Endothelial cell (in vitro differentiated cells): ENCODE results near the gene EEA1. TPM values are rescaled to one million over a fixed set of nuclear protein-coding genes. Genes with fewer than 3 reads are reported as not detected.
A peak's percentile ranks its signal among the peaks of the same experiment; 100 is the strongest.
"Not testable (repeated sequence)": the region's sequence is repeated elsewhere in the genome, so short reads cannot be mapped to it uniquely, and the experiment has no call there.

Experiments used
- DNase-seq: peaks from one replicate; pipeline ENCODE4 v3.0.0; 2021; ENCODE audit warnings: low spot score
- H3K27ac Mint-ChIP-seq: one replicate; pipeline ENCODE4 v1.8.0; 2021; ENCODE audit warnings: mixed read lengths, inconsistent platforms; ENCODE audit not compliant: unreplicated experiment
- H3K27me3 Mint-ChIP-seq: one replicate; pipeline ENCODE4 v1.8.0; 2021; ENCODE audit warnings: mild to moderate bottlenecking, moderate library complexity, mixed read lengths, inconsistent platforms; ENCODE audit not compliant: unreplicated experiment
- H3K36me3 Mint-ChIP-seq: one replicate; pipeline ENCODE4 v1.8.0; 2021; ENCODE audit warnings: mild to moderate bottlenecking, low read depth, mixed read lengths, inconsistent platforms; ENCODE audit not compliant: unreplicated experiment
- H3K4me1 Mint-ChIP-seq: one replicate; pipeline ENCODE4 v1.8.0; 2021; ENCODE audit warnings: mild to moderate bottlenecking, mixed read lengths, inconsistent platforms; ENCODE audit not compliant: unreplicated experiment
- H3K4me3 Mint-ChIP-seq: one replicate; pipeline ENCODE4 v1.8.0; 2021; ENCODE audit warnings: mild to moderate bottlenecking, mixed read lengths, inconsistent platforms; ENCODE audit not compliant: unreplicated experiment
- H3K9me3 Mint-ChIP-seq: one replicate; pipeline ENCODE4 v1.8.0; 2021; ENCODE audit warnings: mixed read lengths, inconsistent platforms; ENCODE audit not compliant: unreplicated experiment
- total RNA-seq: library from RNA; stranded (reverse); fragmentation: NEBNext Ultra II Directional; extraction: Animal tissue kit (Norgen Biotek cat#: 25700); gene quantifications from one replicate; pipeline ENCODE4 v1.2.1, GENCODE V29; 2021; ENCODE audit not compliant: unreplicated experiment
- TF ChIP-seq, protein P1 (sequence below): fragments of 200-600 bp; sonication (generic); IDR thresholded peaks from one replicate; pipeline ENCODE4 v1.5.0; 2021; ENCODE audit warnings: antibody characterized with exemption; ENCODE audit not compliant: unreplicated experiment

EEA1 gene
- total RNA-seq, 1 donor from 2014 or later = 14.1 TPM

GRCh38 chr12:92753976-92754885, 174.9 kb downstream of the EEA1 start:
- Mint-ChIP-seq H3K27me3 (peaks cover 6% of the 10 kb centered on the region), H3K9me3 (no peaks in the 10 kb centered on the region), H3K4me3 (no peak overlapping the region), H3K36me3 (no peaks in the 10 kb centered on the region), H3K27ac (peak overlapping the region; percentile 92), H3K4me1 (peaks cover 27% of the 10 kb centered on the region)
- DNase-seq = no peak
- TF ChIP-seq, protein P1, sequence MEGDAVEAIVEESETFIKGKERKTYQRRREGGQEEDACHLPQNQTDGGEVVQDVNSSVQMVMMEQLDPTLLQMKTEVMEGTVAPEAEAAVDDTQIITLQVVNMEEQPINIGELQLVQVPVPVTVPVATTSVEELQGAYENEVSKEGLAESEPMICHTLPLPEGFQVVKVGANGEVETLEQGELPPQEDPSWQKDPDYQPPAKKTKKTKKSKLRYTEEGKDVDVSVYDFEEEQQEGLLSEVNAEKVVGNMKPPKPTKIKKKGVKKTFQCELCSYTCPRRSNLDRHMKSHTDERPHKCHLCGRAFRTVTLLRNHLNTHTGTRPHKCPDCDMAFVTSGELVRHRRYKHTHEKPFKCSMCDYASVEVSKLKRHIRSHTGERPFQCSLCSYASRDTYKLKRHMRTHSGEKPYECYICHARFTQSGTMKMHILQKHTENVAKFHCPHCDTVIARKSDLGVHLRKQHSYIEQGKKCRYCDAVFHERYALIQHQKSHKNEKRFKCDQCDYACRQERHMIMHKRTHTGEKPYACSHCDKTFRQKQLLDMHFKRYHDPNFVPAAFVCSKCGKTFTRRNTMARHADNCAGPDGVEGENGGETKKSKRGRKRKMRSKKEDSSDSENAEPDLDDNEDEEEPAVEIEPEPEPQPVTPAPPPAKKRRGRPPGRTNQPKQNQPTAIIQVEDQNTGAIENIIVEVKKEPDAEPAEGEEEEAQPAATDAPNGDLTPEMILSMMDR = no peak

DNA sequence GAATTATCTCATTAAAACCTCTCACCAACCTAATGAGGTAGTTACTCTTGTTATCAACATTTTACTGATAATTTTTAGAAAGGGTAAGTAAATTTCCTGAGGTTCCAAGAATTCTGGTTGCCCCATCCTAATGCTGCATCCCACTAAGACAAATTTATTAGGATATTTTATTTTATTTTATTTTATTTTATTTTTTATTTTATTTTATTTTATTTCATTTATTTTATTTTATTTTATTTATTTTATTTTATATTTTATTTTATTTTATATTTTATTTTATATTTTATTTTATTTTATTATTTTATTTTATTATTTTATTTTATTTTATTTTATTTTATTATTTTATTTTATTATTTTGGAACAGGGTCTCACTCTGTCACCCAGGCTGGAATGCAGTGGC, 179.4 kb downstream of the EEA1 start:
- H3K4me1 Mint-ChIP-seq = peaks cover 16% of the 10 kb centered on the region
- DNase-seq, H3K36me3 Mint-ChIP-seq, H3K9me3 Mint-ChIP-seq, H3K27ac Mint-ChIP-seq, H3K4me3 Mint-ChIP-seq, H3K27me3 Mint-ChIP-seq: not testable (repeated sequence)

GRCh38 chr12:92747151-92747550, 181.9 kb downstream of the EEA1 start:
- Mint-ChIP-seq H3K27ac (no peak overlapping the region), H3K4me3 (no peak overlapping the region), H3K27me3 (peaks cover 3% of the 10 kb centered on the region), H3K4me1 (no peaks in the 10 kb centered on the region), H3K36me3 (no peaks in the 10 kb centered on the region), H3K9me3 (no peaks in the 10 kb centered on the region)
- DNase-seq = no peak
- TF ChIP-seq, protein P1 = no peak

DNA sequence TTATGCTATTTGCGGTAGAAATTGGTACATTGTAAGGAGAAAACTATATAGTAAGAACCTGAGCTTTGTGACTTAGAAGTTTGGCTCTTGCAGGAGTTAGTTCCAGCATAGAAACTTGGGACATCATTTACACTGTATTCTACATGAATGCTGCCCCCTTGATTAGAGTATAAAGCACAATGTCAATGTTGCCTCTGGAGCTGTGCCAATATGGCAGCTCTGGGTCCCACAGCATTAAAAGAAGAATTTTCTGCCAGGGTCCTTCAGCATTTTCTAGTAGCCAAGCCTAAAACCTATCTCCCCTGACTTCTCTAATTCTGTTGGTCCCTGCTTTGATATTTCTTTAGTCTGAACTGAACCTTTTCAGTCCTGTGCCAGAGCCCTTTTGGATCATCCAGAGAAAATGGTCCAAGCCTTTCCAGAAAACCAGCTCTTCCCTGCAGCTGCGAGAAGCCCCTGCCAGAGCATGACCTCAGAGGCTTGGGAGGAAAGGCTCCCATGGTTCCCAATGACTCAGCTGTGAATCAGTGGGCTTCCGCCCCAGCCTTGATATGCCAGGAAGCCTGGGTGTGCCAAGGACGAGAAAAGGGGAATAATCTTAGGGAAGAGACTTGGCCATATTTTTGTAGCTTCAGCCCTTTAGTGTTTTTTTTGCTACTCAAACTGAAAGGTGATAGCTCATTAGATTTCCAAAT, 183.1 kb downstream of the EEA1 start:
- no peak for DNase-seq
- Mint-ChIP-seq H3K27ac (no peak overlapping the region), H3K27me3 (peaks cover 3% of the 10 kb centered on the region), H3K9me3 (no peaks in the 10 kb centered on the region), H3K36me3 (no peaks in the 10 kb centered on the region), H3K4me3 (no peak overlapping the region), H3K4me1 (no peaks in the 10 kb centered on the region)
- TF ChIP-seq, protein P1 = no peak

DNA sequence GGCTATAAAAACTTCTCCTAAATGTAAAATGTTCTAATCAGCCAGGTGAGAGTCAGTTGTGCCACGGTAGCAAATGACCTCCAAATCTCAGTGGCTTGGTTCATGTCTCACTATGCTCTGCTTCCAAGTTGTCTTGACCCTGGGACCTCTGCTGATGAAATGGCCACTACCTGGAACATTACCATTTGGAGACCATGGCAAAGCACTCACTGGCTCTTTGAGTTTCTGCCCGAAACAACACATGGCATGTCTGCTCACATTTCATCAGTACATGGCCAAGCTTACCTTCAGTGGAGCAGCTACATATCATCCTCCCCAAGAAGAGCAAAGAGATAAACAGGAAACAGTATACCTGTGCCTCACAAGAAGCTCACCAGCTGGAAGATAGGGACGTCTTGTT, 186.1 kb downstream of the EEA1 start:
- Mint-ChIP-seq H3K27me3 (peaks cover 1% of the 10 kb centered on the region), H3K9me3 (no peaks in the 10 kb centered on the region), H3K27ac (no peak overlapping the region), H3K36me3 (no peaks in the 10 kb centered on the region), H3K4me3 (no peak overlapping the region), H3K4me1 (peaks cover 2% of the 10 kb centered on the region)
- no peak for DNase-seq
- TF ChIP-seq, protein P1 = no peak
